SU-DHL-6 (cell line): ENCODE measurements around the gene ZNF710.

Experiments used
- H2AFZ ChIP-seq: fragments of 200-600 bp; sonication (generic); 2 replicates; pipeline ENCODE4 v1.6.1; 2014; ENCODE audit warnings: low read depth, mild to moderate bottlenecking, moderate library complexity, mixed read lengths, antibody characterized with exemption, low read length; ENCODE audit not compliant: severe bottlenecking
- H3F3A ChIP-seq: fragments of 200-600 bp; shearing (Covaris generic); 2 replicates; pipeline ENCODE4 v1.6.0; 2016; ENCODE audit warnings: antibody characterized with exemption, mild to moderate bottlenecking; ENCODE audit not compliant: insufficient read depth
- H3K27ac ChIP-seq: fragments of 200-600 bp; sonication (generic); 2 replicates; pipeline ENCODE4 v1.5.1; 2016; ENCODE audit warnings: low read depth, mild to moderate bottlenecking, low read length, moderate library complexity, mixed read lengths
- H3K27me3 ChIP-seq: fragments of 200-600 bp; sonication (generic), shearing (Covaris generic); 2 replicates; pipeline ENCODE4 v1.6.0; 2014; ENCODE audit warnings: mild to moderate bottlenecking, low read length
- H3K36me3 ChIP-seq: fragments of 200-600 bp; sonication (generic); 2 replicates; pipeline ENCODE4 v1.6.1; 2014; ENCODE audit warnings: mild to moderate bottlenecking, low read length, mixed read lengths
- H3K4me2 ChIP-seq: fragments of 300-600, 200-600 bp; shearing (Covaris generic), sonication (generic); 2 replicates; pipeline ENCODE4 v1.6.0; 2014; ENCODE audit warnings: low read length, low read depth, mild to moderate bottlenecking; ENCODE audit not compliant: poor library complexity, severe bottlenecking
- H3K4me3 ChIP-seq: fragments of 200-600 bp; sonication (generic); 2 replicates; pipeline ENCODE4 v1.5.1; 2014; ENCODE audit warnings: antibody characterized with exemption, low read length, mild to moderate bottlenecking, mixed read lengths; ENCODE audit not compliant: insufficient read depth, poor library complexity, severe bottlenecking
- H3K79me2 ChIP-seq: fragments of 200-600 bp; sonication (generic); 2 replicates; pipeline ENCODE4 v1.6.1; 2014; ENCODE audit warnings: mild to moderate bottlenecking, low read length, moderate library complexity; ENCODE audit not compliant: insufficient read depth
- H3K9ac ChIP-seq: fragments of 200-600 bp; sonication (generic); 2 replicates; pipeline ENCODE4 v1.7.0; 2014; ENCODE audit warnings: mild to moderate bottlenecking, low read length
- H3K9me2 ChIP-seq: fragments of 200-600 bp; sonication (generic); replicated peaks from 2 replicates; pipeline ENCODE4 v1.6.1; 2014; ENCODE audit warnings: low read length; ENCODE audit not compliant: insufficient read depth
- H3K9me3 ChIP-seq: fragments of 200-600 bp; sonication (generic); 2 replicates; pipeline ENCODE4 v1.6.1; 2014; ENCODE audit warnings: low read length, mixed read lengths; ENCODE audit not compliant: insufficient read depth
- H4K20me1 ChIP-seq: fragments of 200-600 bp; sonication (generic); 2 replicates; pipeline ENCODE4 v1.6.1; 2014; ENCODE audit warnings: low read depth, mild to moderate bottlenecking, antibody characterized with exemption, low read length, moderate library complexity, mixed read lengths
- EZH2phosphoT487 ChIP-seq: fragments of 200-600 bp; sonication (generic), shearing (Covaris generic); conservative IDR thresholded peaks from 2 replicates; pipeline ENCODE4 v1.6.1; 2018; ENCODE audit warnings: mild to moderate bottlenecking, antibody characterized with exemption, low read length, moderate library complexity, mixed read lengths
- TF ChIP-seq, protein P1 (sequence below): fragments of 200-600 bp; sonication (generic); IDR thresholded peaks from one replicate; pipeline ENCODE4 v1.5.1; 2017; ENCODE audit warnings: antibody characterized with exemption, mild to moderate bottlenecking, low read length, moderate library complexity; ENCODE audit not compliant: insufficient read depth, poor library complexity, severe bottlenecking

The ZNF710 gene

DNA sequence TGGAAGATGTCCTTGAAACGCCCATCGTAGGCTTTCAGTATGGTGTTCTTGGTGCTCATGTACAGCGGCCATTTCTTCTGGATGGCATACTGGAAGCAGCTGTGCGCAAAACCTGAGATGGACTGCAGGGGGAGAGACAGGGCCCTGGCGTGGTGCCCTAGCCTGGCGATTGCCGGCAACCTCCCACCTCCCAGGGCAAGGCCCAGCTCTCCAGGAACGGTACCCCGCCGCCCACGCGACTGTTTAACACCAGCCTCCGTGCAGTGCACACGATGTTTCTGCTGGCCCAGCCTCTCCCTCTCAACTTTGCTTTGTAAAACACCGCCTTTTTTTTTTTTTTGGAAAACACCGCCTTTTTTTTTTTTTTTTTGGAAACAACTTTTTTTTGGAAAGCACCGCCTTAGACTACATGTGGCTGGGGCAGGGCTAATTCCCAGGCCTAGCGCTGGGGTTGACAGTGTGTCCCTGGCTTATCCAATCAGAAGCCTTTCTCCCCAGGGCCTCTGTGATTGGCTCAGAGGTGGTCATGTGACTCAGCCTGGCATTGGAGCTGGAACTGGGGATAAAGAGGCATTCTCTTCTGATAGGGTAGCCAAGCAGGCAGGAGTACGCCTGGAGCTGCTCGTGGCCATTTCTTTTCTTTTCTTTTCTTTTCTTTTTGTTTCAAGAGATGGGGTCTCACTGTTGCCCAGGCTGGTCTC is 86.5 kb downstream of the ZNF710 start:
- H3K4me2 ChIP-seq = no peak overlapping the region
- no peaks in the 10 kb centered on the region for H4K20me1 ChIP-seq
- no peak overlapping the region for H2AFZ ChIP-seq
- no peak overlapping the region for H3K4me3 ChIP-seq
- H3F3A ChIP-seq = no peaks in the 10 kb centered on the region
- no peak overlapping the region for H3K27ac ChIP-seq
- no peaks in the 10 kb centered on the region for H3K36me3 ChIP-seq
- no peaks in the 10 kb centered on the region for H3K9me3 ChIP-seq
- H3K9me2 ChIP-seq = no peaks in the 10 kb centered on the region
- H3K9ac ChIP-seq = no peak overlapping the region
- H3K27me3 ChIP-seq = no peaks in the 10 kb centered on the region
- no peaks in the 10 kb centered on the region for H3K79me2 ChIP-seq
- TF ChIP-seq EZH2phosphoT487 = no peak
- TF ChIP-seq, protein P1, sequence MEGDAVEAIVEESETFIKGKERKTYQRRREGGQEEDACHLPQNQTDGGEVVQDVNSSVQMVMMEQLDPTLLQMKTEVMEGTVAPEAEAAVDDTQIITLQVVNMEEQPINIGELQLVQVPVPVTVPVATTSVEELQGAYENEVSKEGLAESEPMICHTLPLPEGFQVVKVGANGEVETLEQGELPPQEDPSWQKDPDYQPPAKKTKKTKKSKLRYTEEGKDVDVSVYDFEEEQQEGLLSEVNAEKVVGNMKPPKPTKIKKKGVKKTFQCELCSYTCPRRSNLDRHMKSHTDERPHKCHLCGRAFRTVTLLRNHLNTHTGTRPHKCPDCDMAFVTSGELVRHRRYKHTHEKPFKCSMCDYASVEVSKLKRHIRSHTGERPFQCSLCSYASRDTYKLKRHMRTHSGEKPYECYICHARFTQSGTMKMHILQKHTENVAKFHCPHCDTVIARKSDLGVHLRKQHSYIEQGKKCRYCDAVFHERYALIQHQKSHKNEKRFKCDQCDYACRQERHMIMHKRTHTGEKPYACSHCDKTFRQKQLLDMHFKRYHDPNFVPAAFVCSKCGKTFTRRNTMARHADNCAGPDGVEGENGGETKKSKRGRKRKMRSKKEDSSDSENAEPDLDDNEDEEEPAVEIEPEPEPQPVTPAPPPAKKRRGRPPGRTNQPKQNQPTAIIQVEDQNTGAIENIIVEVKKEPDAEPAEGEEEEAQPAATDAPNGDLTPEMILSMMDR = no peak

DNA sequence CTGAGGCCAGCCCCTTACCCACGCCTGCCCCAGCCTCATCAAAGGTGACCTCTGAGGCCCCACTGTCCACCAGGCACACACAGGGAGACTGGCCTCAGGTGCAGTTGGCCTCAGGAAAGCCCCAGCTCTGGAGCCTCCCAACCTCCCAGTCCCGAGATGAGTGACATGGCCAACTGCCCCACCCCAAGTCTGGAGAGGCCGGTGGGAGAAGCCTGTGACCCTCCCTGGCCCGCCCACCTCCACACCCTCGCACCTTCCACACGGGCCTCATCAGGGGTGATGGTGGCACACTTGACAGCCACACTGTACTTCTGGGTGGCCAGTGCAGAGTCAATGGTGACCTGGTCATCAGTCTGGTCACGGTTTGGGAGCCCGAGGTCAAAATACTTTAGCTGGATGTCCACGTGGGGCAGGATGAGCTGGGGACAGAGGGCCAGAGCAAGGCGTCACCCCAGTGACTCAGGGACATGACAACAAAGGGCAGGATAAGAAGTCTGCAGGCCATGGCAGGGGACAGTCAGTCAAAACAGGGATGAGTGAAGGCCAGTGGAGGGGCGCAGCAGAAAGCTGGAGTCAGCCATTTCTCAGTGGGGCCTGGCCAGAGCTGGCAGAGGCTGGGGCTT is 89.2 kb downstream of the ZNF710 start:
- no peaks in the 10 kb centered on the region for H3K79me2 ChIP-seq
- H3K9me3 ChIP-seq = no peaks in the 10 kb centered on the region

DNA sequence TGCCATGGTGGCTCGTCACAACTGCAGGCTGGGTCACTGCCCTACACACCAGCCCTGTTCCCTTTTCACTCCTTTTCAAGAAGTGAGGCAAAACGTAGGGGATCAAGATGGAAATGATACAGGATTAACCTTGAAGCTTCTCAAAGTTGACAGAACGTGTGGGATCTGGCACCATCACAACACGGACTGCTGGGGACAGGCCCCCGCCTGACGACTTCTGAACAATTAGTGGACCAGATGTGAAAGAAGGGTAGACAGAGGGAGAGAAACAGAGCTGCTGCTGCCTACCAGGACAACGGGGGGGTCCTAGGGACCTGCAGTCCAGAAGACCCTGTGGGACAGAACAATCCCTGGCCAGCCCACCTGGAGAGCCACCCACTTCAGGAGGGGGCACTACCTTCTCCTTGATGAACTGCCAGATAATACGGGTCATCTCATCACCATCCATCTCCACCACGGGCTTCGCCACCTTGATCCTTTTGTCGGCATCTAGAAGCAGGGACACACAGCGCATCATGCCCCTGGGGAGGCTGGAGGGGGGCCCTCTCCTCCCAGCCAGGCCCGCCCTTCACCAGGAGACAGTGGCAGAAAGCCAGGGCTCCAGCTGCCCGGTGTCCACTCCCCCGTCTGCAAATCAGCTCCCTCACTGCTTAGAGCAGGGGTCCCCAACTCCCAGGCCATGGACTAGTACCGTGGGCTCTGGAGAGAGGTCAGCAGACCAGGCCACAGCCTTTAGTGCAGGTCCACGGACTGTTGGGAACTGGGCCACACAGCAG is 90.2 kb downstream of the ZNF710 start:
- no peaks in the 10 kb centered on the region for H3F3A ChIP-seq

More for the DNA sequence above, 89.2 kb downstream of the ZNF710 start:
- H3K9ac ChIP-seq = no peak overlapping the region
- H3K36me3 ChIP-seq = no peaks in the 10 kb centered on the region
- no peaks in the 10 kb centered on the region for H4K20me1 ChIP-seq
- H3K4me2 ChIP-seq = no peak overlapping the region
- H3F3A ChIP-seq = no peaks in the 10 kb centered on the region
- H3K27me3 ChIP-seq = no peaks in the 10 kb centered on the region
- no peak overlapping the region for H2AFZ ChIP-seq
- TF ChIP-seq, protein P1 = no peak
- TF ChIP-seq EZH2phosphoT487 = no peak
- H3K4me3 ChIP-seq = no peak overlapping the region
- H3K27ac ChIP-seq = no peak overlapping the region
- H3K9me2 ChIP-seq = no peaks in the 10 kb centered on the region

More for the DNA sequence above, 90.2 kb downstream of the ZNF710 start:
- H2AFZ ChIP-seq = no peak overlapping the region
- H3K9me2 ChIP-seq = no peaks in the 10 kb centered on the region
- H3K9me3 ChIP-seq = no peaks in the 10 kb centered on the region
- H3K36me3 ChIP-seq = no peaks in the 10 kb centered on the region
- H3K27me3 ChIP-seq = no peaks in the 10 kb centered on the region
- no peak overlapping the region for H3K4me2 ChIP-seq
- no peak overlapping the region for H3K9ac ChIP-seq
- TF ChIP-seq, protein P1 = no peak
- TF ChIP-seq EZH2phosphoT487 = no peak
- no peaks in the 10 kb centered on the region for H3K79me2 ChIP-seq
- H3K4me3 ChIP-seq = no peak overlapping the region
- H4K20me1 ChIP-seq = no peaks in the 10 kb centered on the region
- H3K27ac ChIP-seq = no peak overlapping the region
